Osteoblast (primary cell): ENCODE results near the gene IPO9. TPM values are rescaled to one million over a fixed set of nuclear protein-coding genes. Genes with fewer than 3 reads are reported as not detected.
A peak's percentile ranks its signal among the peaks of the same experiment; 100 is the strongest.

Experiments used
- DNase-seq: peaks from one replicate; pipeline ENCODE4 v3.0.0; 2011; ENCODE audit warnings: low spot score, mixed read lengths; ENCODE audit not compliant: insufficient read length; ENCODE audit errors: missing footprints
- H2AFZ ChIP-seq: 2 replicates; pipeline ENCODE4 v1.6.0; 2011; ENCODE audit warnings: mild to moderate bottlenecking, low read length
- H3K27ac ChIP-seq: 2 replicates; pipeline ENCODE4 v1.5.1; 2011; ENCODE audit warnings: mild to moderate bottlenecking, low read depth, low read length, moderate library complexity
- H3K27me3 ChIP-seq: 2 replicates; pipeline ENCODE4 v1.6.0; 2012; ENCODE audit warnings: mild to moderate bottlenecking, control low read depth, inconsistent platforms, low read length, moderate library complexity; ENCODE audit not compliant: insufficient read depth
- H3K36me3 ChIP-seq: 2 replicates; pipeline ENCODE4 v1.5.1; 2011; ENCODE audit warnings: mild to moderate bottlenecking, low read length, control low read depth, moderate library complexity; ENCODE audit not compliant: insufficient read depth
- H3K4me1 ChIP-seq: 2 replicates; pipeline ENCODE4 v1.5.1; 2011; ENCODE audit warnings: mild to moderate bottlenecking, low read length, control low read depth, moderate library complexity; ENCODE audit not compliant: insufficient read depth
- H3K4me2 ChIP-seq: 2 replicates; pipeline ENCODE4 v1.6.0; 2011; ENCODE audit warnings: mild to moderate bottlenecking, low read length; ENCODE audit not compliant: insufficient read depth
- H3K4me3 ChIP-seq: fragments of 200-600 bp; sonication (generic); 3 replicates; pipeline ENCODE4 v1.5.1; 2012; ENCODE audit warnings: mild to moderate bottlenecking, low read length, inconsistent platforms; ENCODE audit not compliant: insufficient read depth
- H3K79me2 ChIP-seq: 2 replicates; pipeline ENCODE4 v1.6.0; 2012; ENCODE audit warnings: mild to moderate bottlenecking, low read length, control low read depth, inconsistent platforms; ENCODE audit not compliant: insufficient read depth
- H3K9me3 ChIP-seq: 2 replicates; pipeline ENCODE4 v1.5.1; 2011; ENCODE audit warnings: low read depth, low read length, control low read depth
- H4K20me1 ChIP-seq: 2 replicates; pipeline ENCODE4 v1.6.0; 2012; ENCODE audit warnings: mild to moderate bottlenecking, low read length, control low read depth; ENCODE audit not compliant: insufficient read depth
- total RNA-seq: library from RNA; depleted of rRNA; stranded (reverse); fragments of >200 nt; gene quantifications from 2 replicates; pipeline ENCODE4 v1.2.3, GENCODE V29; 2012
- TF ChIP-seq, protein P1 (sequence below): IDR thresholded peaks from 2 replicates; pipeline ENCODE4 v1.5.1; 2011; ENCODE audit warnings: mild to moderate bottlenecking, low read depth, low read length, moderate library complexity; ENCODE audit errors: extremely low read depth

IPO9 gene
- total RNA-seq, 1 donor: 26.1 TPM

DNA sequence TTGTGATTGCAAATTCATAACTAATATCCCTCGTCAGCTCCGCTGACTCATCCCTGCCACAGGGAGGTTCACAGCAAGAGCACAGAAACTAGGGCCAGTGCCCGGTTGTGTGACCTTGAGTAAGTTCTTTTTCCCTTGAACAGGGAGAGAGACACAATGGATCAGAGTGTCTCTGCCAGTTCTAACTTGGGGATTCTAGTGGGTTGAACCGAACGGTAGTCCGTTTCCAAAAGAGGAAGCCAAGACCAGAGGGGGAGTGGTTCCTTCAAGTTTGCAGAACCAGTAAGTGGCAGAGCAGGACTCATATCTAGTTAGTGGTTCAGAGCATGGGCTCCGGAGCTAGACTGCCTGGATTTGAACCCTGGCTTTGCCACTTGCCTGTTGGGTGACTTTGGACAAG lies 54.8 kb downstream of the IPO9 start:
- DNase-seq: peak; percentile 93
- H2AFZ ChIP-seq: no peak overlapping the region
- H3K4me3 ChIP-seq: no peak overlapping the region
- H3K9me3 ChIP-seq: no peaks in the 10 kb centered on the region
- peak overlapping the region; percentile 43 for H3K27ac ChIP-seq
- H4K20me1 ChIP-seq: peaks cover 9% of the 10 kb centered on the region
- peaks cover 35% of the 10 kb centered on the region for H3K4me1 ChIP-seq
- TF ChIP-seq, protein P1, sequence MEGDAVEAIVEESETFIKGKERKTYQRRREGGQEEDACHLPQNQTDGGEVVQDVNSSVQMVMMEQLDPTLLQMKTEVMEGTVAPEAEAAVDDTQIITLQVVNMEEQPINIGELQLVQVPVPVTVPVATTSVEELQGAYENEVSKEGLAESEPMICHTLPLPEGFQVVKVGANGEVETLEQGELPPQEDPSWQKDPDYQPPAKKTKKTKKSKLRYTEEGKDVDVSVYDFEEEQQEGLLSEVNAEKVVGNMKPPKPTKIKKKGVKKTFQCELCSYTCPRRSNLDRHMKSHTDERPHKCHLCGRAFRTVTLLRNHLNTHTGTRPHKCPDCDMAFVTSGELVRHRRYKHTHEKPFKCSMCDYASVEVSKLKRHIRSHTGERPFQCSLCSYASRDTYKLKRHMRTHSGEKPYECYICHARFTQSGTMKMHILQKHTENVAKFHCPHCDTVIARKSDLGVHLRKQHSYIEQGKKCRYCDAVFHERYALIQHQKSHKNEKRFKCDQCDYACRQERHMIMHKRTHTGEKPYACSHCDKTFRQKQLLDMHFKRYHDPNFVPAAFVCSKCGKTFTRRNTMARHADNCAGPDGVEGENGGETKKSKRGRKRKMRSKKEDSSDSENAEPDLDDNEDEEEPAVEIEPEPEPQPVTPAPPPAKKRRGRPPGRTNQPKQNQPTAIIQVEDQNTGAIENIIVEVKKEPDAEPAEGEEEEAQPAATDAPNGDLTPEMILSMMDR: no peak
- no peaks in the 10 kb centered on the region for H3K27me3 ChIP-seq
- H3K4me2 ChIP-seq: peak overlapping the region; percentile 65
- H3K36me3 ChIP-seq: no peaks in the 10 kb centered on the region
- H3K79me2 ChIP-seq: no peaks in the 10 kb centered on the region

DNA sequence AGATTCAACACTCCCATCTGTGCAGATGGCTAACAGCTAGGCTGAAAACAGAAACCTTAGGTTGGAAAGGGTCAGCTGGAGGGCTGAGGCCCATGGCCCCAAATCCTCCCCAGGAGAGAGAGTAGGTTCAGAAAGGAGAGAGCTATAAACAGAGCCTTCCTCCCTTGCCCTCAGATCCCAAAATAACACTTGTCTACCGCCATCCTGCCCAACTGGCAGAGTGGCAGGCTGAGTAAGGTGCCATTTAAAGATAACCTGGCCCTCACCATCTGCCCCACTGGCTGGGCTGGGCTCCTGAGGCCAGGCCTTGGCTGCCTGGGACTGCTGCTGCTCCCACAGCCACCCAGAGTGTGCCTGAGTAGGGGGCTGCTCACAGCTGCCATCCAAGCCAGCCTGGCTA lies 55.5 kb downstream of the IPO9 start:
- DNase-seq: no peak
- H3K36me3 ChIP-seq: no peaks in the 10 kb centered on the region
- H3K27me3 ChIP-seq: no peaks in the 10 kb centered on the region
- H4K20me1 ChIP-seq: peaks cover 9% of the 10 kb centered on the region
- no peak overlapping the region for H3K27ac ChIP-seq
- no peak overlapping the region for H2AFZ ChIP-seq
- no peaks in the 10 kb centered on the region for H3K79me2 ChIP-seq
- no peak overlapping the region for H3K4me3 ChIP-seq
- H3K4me2 ChIP-seq: no peak overlapping the region
- H3K4me1 ChIP-seq: peaks cover 41% of the 10 kb centered on the region
- TF ChIP-seq, protein P1: no peak
- H3K9me3 ChIP-seq: no peaks in the 10 kb centered on the region

DNA sequence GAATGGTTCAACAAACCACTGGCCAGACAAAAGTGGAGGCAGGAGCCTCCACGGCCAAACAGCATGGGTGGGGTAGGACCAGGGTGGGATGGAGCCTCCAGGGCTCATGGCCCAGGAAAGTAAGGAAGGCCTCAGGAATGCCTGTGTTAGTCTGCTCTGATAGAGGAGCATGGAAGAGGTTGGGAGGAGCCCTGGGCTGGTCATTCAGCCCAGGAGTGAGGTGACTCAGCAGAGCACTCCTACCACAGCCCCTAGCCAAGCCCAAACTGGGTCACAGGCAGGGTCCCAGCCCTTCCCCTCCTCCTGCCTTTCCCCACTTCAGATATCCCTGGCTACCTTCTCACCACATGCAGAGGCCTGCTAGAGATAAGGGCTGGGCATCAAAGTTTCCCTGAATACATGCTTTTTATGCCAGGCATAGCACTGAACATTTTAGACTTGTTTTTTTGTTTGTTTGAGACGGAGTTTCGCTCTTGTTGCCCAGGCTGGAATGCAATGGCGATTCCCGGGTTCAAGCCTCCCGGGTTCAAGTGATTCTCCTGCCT lies 56.6 kb downstream of the IPO9 start:
- peaks cover 19% of the 10 kb centered on the region for H4K20me1 ChIP-seq
- H3K9me3 ChIP-seq: no peaks in the 10 kb centered on the region
- no peak overlapping the region for H3K4me3 ChIP-seq
- H3K36me3 ChIP-seq: peaks cover 4% of the 10 kb centered on the region
- H3K4me1 ChIP-seq: peaks cover 45% of the 10 kb centered on the region
- H2AFZ ChIP-seq: no peak overlapping the region
- no peak overlapping the region for H3K4me2 ChIP-seq
- H3K27me3 ChIP-seq: no peaks in the 10 kb centered on the region
- DNase-seq: peak; percentile 98
- TF ChIP-seq, protein P1: no peak
- H3K27ac ChIP-seq: no peak overlapping the region
- no peaks in the 10 kb centered on the region for H3K79me2 ChIP-seq

DNA sequence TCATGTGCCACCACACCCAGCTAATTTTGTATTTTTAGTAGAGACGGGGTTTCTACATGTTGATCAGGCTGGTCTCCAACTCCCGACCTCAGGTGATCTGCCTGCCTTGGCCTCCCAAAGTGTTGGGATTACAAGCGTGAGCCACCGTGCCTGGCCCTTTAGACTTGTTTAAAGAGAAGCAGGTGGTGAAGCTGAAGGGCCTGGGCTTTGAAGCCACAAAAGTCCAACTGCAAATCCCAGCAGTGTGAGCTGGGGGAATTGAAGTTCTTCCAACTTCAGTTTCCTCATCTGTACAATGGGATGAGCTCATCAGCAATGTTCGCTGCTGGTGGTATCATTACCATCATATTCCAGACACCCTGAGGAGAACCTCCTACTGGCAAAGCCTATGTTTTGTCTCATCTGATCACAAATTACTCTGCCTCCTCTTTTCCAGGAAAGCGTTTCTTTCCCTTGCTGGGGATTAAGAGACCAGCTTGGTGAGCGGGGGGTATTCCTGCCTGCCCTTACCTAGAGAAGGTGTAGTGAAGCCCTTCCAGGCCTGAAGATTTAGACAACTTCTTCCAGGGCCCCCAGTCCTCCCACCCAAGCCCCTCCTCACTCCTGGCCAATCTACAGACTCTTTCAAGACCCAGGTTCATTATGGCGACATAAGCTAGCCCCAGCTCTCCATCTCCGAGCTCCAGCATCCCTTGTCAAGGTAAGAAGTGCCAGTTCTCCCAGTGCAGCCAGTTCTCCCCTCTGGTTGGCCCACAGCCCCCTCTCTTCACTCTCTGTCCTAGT lies 57.3 kb downstream of the IPO9 start:
- H3K4me1 ChIP-seq: peaks cover 45% of the 10 kb centered on the region
- peaks cover 6% of the 10 kb centered on the region for H3K36me3 ChIP-seq
- no peak overlapping the region for H3K27ac ChIP-seq
- TF ChIP-seq, protein P1: no peak
- H2AFZ ChIP-seq: no peak overlapping the region
- H4K20me1 ChIP-seq: peaks cover 19% of the 10 kb centered on the region
- no peaks in the 10 kb centered on the region for H3K9me3 ChIP-seq
- no peak for DNase-seq
- H3K27me3 ChIP-seq: no peaks in the 10 kb centered on the region
- H3K4me2 ChIP-seq: no peak overlapping the region
- no peaks in the 10 kb centered on the region for H3K79me2 ChIP-seq
- H3K4me3 ChIP-seq: no peak overlapping the region
